ENCODE measurements around the gene SHPK.

Gene SHPK

GRCh38 chr17:3660311-3660891 lies 24.4 kb upstream of the SHPK start:
- DNase-seq (ENCODE audit: low read depth) = no peak

DNA sequence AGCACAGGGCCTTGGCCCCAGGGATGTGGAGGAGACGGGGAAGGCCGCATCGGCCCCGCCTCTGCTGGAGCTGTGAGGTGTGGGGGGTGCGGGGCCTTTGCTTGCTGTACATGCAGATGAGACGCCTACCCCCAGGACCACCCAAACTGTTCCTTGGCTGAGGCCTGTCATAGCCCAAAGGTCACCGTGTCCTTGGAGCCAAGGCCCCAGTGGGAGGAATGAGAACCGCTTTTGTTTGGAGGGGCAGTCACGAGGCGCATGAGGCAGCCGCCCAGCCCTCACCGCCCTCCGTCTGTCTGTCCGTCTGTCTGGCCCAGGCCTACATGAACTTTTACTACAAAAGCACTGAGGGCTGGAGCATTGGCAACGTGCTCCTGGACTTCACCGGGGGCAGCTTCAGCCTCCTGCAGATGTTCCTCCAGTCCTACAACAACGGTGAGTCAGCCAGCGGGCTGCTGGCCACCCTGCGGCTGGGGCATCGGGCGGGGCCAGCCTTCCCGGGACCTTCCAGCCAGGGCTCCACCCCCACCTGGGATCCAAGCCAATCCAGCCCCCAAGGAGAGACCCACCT lies 23.6 kb upstream of the SHPK start:
- no peak for DNase-seq (ENCODE audit: low read depth)

DNA sequence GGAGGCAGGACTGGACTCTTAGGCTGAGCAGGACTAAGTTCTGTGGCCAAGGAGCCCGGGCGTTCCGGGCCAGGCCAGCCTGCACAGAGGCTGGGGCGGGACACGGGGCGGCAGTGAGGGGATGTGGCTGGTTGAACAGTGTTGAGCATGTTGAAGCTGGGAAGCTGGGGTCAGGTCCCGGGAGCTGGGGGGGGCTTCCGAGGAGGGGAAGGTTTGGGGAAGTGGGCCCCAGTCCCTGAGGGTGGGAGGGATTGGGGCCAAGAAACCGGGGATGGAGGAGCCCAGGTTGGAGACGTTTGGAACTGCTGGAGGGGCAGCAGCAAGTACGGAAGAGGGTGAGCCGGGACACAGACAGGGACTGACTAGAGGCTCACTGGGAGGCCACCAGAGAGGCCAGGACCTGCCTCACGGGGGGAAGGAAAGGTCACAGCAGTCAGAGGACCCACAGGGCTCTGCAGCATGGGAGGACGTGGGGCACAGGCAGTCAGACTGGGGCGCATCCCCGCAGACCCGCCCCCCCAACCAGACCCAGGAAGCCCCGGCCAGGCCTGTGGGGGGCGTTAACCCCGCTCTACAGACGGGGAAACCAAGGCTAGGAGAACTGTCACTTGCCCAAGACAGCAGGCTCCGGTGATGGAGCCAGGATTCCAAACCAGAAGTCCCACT lies 22.9 kb upstream of the SHPK start:
- DNase-seq (ENCODE audit: low read depth) = no peak

DNA sequence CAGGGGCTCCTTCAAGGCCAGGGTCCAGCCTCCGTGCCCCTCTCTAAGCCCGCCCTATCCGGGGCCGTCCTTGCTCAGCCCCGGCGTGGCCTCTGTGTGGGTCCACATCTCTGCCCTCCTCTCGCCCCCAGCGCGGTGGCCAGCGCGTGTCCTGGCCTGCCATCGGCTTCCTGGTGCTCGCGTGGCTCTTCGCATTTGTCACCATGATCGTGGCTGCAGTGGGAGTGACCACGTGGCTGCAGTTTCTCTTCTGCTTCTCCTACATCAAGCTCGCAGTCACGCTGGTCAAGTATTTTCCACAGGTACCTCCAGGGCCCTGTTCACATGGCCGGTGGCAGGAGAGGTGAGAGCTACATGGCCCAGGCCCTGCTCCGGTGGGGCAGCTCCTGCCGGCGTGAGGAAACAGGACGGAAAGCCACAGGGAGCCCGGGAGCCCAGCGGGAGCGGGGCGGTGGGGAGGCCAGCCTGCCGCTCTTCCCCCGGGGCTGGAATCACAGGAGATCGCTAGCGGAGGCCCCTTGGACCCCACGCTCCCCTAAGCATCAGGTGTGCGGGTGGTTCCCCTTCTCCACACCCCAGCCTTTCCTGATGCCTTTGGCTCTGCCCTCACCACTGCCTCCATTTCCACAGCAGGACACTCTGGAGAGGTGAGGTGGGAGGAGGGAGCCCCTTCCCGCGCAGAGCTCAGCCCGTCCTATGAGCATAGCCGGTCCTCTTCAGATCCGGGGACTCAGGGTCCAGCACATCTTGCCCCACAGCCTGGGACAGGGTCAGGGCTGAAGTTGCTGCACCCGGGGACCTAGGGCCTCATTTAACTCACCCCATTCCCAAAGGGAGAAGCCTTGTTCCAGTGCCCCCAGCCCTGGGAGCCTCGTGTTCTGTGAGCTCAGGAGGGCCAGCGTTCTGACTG lies 22.1 kb upstream of the SHPK start:
- no peak for DNase-seq (ENCODE audit: low read depth)

GRCh38 chr17:3657588-3657869 lies 21.5 kb upstream of the SHPK start:
- no peak for DNase-seq (ENCODE audit: low read depth)

- no peak for DNase-seq (ENCODE audit: low read depth)
Measured at GRCh38 chr17:3656755-3657587, 20.9 kb upstream of the SHPK start.

- no peak for DNase-seq (ENCODE audit: low read depth)
Measured at GRCh38 chr17:3656353-3656752, 20.3 kb upstream of the SHPK start.

- no peak for DNase-seq (ENCODE audit: low read depth)
Measured at GRCh38 chr17:3655766-3656165, 19.7 kb upstream of the SHPK start.

DNA sequence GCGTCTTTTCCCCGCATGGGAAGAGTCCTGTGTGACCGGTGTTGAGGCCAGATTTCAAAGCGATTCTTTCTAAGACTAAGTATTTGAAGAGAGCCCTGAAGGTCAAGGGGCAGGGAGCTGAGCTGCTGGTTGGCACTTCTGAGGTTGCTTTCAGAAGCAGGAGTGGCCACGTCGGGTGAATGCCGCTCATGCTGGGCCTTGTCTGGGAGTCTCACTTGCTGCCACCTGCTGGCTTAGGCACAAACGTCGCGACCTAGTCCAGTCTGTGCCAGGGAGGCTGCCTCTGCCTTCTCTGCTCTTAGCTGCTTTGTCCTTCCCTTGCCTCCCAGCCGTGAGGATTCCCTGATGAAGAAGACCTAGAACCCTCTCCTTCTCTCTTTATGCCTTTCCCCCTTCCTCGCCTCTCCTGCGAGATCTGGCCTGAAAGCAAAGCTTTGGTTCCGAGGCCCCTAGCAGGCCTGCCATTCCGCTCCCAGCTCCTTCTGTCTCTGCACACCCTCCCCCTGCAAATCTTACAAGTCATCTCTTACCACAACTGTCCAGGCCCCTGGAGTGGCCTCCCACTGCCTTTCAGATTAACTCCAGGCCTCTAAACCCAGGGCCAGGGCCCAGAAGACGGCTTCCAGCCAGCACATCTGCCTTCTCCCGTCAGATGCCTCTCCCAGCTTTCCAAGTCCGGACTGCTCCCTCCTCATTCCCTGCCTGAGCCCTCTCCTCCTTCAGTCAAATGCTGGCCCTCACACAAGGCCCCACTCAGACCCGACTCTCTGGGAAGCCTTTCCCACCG lies 11.9 kb upstream of the SHPK start:
- no peak for DNase-seq (ENCODE audit: low read depth)

GRCh38 chr17:3647251-3647650 lies 11.2 kb upstream of the SHPK start:
- DNase-seq (ENCODE audit: low read depth) = no peak

DNA sequence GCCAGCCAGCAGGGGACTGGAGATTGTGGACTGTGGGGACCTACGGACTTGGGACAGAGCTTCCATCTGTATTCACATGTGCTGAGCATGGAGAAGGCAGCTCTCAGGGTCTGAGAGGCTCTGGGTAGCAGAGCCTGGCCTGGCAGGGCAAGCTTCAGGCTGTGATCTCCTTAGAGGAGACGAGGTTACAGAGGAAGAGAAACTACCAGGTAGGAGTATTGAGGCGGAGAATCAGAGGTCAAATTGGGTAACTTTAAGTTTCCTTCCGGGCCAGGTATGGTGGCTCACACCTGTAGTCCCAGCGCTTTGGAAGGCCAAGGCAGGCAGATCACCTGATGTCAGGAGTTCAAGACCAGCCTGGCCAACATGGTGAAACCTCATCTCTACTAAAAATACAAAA lies 9.3 kb upstream of the SHPK start:
- no peak for DNase-seq (ENCODE audit: low read depth)

DNA sequence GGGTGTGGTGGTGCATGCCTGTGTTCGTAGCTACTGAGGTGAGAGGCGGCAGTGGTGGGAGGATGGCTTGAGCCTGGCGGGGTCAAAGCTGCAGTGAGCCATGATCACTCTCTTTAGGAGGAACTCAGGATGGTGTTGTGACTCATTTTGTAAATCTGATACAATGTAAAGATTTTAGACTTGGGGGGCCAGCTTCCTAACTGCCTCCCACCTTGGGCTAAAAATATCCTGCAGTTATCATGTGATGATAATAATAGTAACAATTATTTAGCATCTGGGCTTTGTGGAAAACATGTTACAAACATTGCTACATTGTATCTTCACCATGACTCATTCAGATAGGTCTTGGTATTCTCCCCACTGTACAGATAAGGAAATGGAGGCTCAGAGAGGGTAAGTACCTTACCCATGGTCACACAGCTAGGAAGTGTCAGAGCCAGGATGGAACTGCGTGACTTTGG lies 7.9 kb upstream of the SHPK start:
- DNase-seq (ENCODE audit: low read depth) = no peak

GRCh38 chr17:3641717-3642486 lies 5.9 kb upstream of the SHPK start:
- DNase-seq (ENCODE audit: low read depth) = no peak

DNA sequence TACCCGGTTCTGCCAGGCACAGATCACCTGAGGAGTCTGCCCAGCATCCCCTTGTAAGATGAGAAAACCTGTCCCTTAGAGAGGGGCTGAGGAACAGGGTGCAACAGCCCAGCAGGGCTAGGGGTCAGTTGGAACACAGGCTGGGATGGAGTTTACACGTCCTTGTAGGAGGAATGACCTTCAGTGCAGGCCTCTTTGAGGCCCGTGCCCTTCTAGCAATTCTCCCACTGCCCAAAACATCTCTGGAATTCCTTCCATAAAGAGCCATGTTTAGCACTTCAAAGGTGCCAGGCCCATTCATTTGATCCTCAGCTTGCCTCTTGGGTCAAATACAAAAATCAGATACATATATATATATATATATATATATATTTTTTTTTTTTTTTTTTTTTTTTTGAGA lies 5.0 kb upstream of the SHPK start:
- DNase-seq (ENCODE audit: low read depth) = no peak

- DNase-seq (ENCODE audit: low read depth) = no peak
Measured at GRCh38 chr17:3639981-3640596, 4.0 kb upstream of the SHPK start.

DNA sequence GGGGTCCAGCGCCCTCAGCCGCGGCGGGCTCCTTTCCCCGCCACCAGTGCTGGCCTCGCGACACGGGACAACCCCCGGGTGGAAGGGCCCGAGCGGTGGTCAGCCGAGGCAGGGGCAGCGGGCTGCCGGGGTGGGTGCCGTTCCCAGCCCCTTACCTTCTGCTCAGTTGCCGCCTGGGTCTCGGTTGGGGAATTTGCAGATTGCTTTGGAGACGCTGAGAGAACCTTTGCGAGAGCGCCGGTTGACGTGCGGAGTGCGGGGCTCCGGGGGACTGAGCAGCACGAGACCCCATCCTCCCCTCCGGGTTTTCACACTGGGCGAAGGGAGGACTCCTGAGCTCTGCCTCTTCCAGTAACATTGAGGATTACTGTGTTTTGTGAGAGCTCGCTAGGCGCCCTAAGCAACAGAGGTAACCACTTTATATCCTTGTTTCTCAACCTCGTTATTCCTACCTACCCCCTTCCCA lies 891 bp upstream of the SHPK start:
- DNase-seq (ENCODE audit: low read depth) = no peak

DNA sequence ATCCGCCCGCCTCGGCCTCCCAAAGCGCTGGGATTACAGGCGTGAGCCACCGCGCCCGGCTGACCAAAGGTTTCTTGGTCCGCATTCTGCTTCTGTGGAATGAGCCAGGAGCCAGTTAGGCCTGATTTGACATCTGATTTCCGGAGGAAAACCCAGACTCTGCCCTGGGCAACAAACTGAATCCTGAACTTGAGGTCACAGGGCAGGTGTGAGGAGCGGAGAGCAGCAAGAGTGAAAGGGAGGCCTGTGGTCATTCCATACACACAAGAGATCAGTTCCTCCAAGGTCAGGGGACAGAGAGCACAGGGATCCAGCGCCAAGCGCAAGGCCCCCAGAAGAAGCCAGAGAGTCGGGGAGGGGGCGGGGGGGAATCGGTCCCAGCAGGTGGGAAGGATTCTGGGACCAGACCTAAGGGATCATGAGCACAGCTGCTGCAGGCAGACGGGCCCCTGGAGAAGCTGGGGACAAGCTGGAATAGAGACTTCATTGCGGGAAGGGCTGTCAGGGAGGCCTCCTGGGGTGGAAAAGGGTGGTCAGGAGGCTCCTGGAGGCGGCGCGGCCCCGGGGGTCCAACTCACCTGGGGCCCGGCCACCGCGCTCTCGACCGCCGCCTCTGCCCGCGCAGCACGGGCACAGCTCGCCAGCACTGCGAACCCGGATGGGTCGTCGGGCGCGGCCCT lies 436 bp downstream of the SHPK start:
- no peak for DNase-seq (ENCODE audit: low read depth)

DNA sequence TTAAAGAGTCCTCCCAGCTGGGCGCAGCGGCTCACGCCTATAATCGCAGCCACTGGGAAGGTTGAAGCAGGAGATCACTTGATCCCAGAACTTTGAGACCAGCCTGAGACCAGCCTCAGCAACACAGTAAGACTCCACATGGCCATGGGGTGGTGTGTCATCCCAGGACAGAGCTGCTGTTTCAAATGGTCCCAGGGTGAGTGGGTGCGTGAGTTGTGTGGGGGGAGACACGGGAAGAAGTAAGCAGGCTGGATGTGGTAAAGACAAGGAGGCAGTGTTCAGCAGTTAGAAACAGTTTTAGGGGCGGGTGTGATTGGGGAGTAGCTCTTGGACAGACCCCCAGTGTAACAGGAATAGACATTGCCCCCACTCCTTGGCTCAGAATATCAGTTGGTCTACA lies 3.8 kb downstream of the SHPK start:
- no peak for DNase-seq (ENCODE audit: low read depth)

GRCh38 chr17:3630781-3631180 lies 5.3 kb downstream of the SHPK start:
- DNase-seq (ENCODE audit: low read depth) = no peak
